ENCODE results near the gene COA3.
"Not testable (repeated sequence)": the region's sequence is repeated elsewhere in the genome, so short reads cannot be mapped to it uniquely, and the experiment has no call there.

The COA3 gene

DNA sequence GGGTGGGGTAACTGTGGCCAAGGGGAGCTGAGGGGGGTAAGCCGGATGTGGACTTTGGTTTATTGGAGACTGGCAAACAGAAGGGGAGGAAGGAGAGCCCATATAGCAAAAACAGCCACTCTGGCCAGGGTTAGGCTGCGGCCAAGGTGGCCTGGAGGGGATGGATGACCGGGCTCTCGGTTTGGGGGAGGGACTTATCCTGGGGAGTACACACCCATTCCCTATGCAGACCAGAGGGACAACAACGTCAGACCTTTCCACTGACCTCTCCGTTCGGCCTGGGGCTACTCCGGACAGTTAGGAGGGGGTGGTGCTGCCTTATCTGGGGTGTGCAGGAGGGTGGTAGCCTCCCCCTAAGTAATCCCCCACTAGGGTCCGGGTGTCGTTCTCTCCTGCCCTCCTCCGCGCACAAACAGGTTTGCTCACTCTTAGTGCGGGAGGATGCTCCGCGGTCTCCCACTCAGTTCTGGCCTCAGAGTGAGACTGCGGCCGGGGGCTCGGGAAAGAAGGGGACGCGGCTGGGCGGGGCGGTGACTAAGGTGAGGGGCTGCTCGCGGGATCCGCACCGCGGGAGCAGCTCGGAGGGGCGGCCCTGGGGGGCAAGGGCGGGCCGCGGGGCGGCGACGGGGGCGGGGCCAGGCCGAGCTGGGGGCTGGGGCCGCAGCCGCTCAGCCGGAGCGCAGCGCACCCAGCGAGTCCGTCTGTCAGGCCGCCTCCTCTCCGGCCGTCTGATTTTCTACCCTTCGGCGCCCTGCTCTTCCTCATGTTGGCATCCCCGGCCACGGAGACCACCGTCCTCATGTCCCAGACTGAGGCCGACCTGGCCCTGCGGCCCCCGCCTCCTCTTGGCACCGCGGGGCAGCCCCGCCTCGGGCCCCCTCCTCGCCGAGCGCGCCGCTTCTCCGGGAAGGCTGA lies 18.3 kb downstream of the COA3 start, which contains the start of gene WNK4:
Gene WNK4, plus strand, starts transcription at position 675 of the 915 bp plus-strand sequence. Its CDS starts 89 bp downstream, at position 764.
- Mint-ChIP-seq H3K27me3 (peaks cover 38% of the 10 kb centered on the region), H3K36me3 (ENCODE audit: low read depth) (peaks cover 34% of the 10 kb centered on the region), H3K4me3 (no peak within 1 kb of the TSS), H3K4me1 (ENCODE audit: low read depth) (peaks cover 21% of the 10 kb centered on the region), H3K27ac (no peak within 1 kb of the TSS), H3K9me3 (no peaks in the 10 kb centered on the region)

DNA sequence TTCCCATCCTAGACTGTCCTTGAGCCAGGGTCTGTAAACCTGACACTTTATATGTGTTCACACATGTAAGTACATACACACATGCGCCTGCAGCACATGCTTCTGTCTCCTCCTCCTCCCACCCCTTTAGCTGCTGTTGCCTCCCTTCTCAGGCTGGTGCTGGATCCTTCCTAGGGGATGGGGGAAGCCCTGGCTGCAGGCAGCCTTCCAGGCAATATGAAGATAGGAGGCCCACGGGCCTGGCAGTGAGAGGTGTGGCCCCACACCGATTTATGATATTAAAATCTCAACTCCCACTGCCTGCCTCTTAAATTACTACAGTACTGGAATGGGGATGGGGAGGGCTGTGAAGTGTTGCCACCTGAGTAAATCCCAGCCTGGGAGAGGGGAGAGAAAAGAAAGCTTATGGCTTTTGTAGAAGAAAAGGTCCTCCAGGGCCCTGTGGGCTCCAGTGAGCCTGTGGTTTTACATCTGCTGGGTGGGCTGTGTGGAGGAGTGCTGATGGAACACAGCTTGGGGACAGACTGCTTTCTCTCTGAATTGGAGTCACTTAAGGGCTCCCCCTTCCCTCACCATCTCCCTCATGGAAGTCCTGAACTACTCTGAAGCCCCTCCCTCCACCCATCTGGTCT lies 19.1 kb downstream of the COA3 start:
- peaks cover 23% of the 10 kb centered on the region for H3K4me1 Mint-ChIP-seq (ENCODE audit: low read depth)
- no peaks in the 10 kb centered on the region for H3K9me3 Mint-ChIP-seq
- no peak overlapping the region for H3K4me3 Mint-ChIP-seq
- peaks cover 41% of the 10 kb centered on the region for H3K36me3 Mint-ChIP-seq (ENCODE audit: low read depth)
- H3K27me3 Mint-ChIP-seq: peaks cover 31% of the 10 kb centered on the region
- H3K27ac Mint-ChIP-seq: no peak overlapping the region

DNA sequence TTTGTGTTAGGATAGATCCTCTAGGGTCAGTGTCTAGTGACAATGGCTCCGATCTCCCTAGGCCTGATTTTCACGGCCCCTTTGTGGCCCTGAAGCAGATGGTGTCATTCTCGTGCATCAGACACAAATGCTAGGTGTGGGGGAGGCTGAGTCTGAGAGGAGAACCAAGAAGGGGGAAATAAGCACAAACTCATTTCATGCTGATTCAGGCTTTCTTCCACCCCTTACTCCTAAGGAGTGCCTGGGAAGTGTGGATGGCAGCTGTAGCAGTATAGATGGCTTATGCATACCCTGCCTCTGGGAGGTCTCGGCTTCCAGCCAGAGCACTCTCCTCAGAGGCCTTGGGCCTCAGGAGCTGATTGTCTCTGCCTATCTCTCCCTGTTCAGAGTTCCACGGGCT lies 19.9 kb downstream of the COA3 start:
- peaks cover 23% of the 10 kb centered on the region for H3K27me3 Mint-ChIP-seq
- peaks cover 45% of the 10 kb centered on the region for H3K36me3 Mint-ChIP-seq (ENCODE audit: low read depth)
- H3K4me3 Mint-ChIP-seq: no peak overlapping the region
- H3K4me1 Mint-ChIP-seq (ENCODE audit: low read depth): peaks cover 27% of the 10 kb centered on the region
- H3K27ac Mint-ChIP-seq: no peak overlapping the region
- H3K9me3 Mint-ChIP-seq: no peaks in the 10 kb centered on the region

DNA sequence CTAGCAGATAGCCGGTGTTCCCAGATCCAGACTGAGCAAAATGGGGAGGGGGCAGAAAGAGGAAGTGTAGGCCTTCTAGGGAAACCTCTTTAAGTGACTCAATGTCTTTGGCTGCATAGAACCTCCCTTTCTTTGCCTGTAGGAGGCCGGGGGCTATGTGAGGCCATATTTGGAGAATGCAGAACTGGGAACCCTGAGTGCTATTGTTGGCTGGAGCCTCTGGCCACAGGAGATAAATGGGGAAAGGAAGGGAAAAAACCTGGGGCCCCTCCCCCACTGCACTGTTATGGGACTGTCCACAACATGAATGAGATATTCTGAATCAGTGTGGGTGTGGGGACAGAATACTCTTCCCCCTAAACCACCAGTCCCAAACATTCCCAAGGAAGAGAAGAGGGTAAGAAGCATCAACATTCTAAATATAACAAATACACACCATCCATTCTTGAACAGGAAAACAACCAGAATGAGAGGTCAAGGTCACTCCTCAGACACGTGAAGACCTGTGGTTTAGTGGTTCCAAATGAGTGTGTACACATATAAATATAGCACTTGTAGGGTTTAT lies 22.9 kb downstream of the COA3 start:
- peaks cover 35% of the 10 kb centered on the region for H3K4me1 Mint-ChIP-seq (ENCODE audit: low read depth)
- H3K27ac Mint-ChIP-seq: no peak overlapping the region
- peaks cover 45% of the 10 kb centered on the region for H3K36me3 Mint-ChIP-seq (ENCODE audit: low read depth)
- no peaks in the 10 kb centered on the region for H3K9me3 Mint-ChIP-seq
- H3K4me3 Mint-ChIP-seq: no peak overlapping the region
- H3K27me3 Mint-ChIP-seq: no peaks in the 10 kb centered on the region

DNA sequence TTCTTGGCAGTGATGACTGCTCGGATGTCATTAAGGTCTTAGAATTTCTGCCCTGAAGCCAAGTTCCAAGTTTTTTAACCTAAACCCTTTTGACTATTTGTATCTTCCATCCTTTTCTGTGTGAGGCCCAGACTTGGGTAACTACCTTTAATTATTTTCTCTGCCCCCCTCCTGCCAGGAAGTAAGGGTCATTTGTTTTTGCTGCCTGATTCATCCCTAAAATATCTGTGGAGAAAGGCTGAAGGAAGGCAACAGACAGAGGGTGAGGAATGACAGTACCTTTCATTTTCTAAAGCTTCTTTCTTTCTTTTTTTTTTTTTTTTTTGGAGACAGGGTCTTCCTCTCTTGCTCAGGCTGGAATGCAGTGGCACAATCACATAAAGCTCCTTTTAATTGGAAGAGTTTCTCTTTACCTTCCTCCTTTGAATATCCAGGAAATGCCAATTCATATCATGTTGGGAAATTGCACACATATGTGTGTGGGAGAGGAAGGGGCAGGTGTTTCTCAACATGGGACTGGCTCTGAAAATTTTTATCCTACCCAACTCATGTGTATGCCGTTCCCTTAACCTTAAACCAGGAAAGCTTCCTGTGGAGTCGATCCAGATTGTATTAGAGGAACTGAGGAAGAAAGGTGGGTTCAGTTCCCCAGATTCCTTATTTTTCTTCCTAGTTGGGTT lies 24.3 kb downstream of the COA3 start:
- Mint-ChIP-seq H3K36me3 (ENCODE audit: low read depth) (peaks cover 39% of the 10 kb centered on the region), H3K27me3 (no peaks in the 10 kb centered on the region), H3K9me3 (no peaks in the 10 kb centered on the region), H3K27ac (peak overlapping the region; percentile 96), H3K4me1 (ENCODE audit: low read depth) (peaks cover 35% of the 10 kb centered on the region), H3K4me3 (peak overlapping the region; percentile 100)

DNA sequence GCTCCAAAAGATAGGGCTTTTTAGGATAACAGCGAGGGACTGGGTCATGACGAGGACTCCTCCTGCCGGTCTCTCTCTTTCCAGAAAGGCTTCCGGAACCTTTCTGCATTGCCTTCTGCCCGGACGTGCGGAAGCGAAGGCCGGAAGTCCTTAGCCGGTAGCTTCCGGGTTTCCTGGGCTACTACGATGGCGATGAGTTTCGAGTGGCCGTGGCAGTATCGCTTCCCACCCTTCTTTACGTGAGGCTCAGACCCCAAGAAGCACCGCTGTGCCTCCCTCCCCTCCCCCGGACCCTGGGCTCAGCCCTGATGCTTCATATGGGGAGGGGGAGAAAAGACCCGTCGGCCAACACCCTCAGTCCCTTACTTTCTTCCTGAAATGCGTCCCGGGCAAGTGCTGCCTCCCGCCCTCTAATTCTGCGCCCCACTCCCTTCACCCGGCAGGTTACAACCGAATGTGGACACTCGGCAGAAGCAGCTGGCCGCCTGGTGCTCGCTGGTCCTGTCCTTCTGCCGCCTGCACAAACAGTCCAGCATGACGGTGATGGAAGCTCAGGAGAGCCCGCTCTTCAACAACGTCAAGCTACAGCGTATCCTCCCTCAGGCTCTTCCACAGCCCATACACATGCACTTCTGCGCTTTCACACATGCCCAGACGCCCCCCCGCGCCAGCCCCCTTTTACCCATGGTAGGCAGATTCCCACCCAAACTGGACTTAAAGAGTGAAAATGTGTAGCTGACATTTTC lies 25.0 kb downstream of the COA3 start, which contains the start of gene VPS25:
Gene VPS25, plus strand, starts transcription at position 160 of the 746 bp plus-strand sequence. Its CDS starts 27 bp downstream, at position 187.
- Mint-ChIP-seq H3K4me3 (peak within 1 kb of the TSS; percentile 100), H3K4me1 (ENCODE audit: low read depth) (peaks cover 35% of the 10 kb centered on the region), H3K27ac (peak within 1 kb of the TSS; percentile 96), H3K9me3 (no peaks in the 10 kb centered on the region), H3K36me3 (ENCODE audit: low read depth) (peaks cover 35% of the 10 kb centered on the region), H3K27me3 (peaks cover 5% of the 10 kb centered on the region)

DNA sequence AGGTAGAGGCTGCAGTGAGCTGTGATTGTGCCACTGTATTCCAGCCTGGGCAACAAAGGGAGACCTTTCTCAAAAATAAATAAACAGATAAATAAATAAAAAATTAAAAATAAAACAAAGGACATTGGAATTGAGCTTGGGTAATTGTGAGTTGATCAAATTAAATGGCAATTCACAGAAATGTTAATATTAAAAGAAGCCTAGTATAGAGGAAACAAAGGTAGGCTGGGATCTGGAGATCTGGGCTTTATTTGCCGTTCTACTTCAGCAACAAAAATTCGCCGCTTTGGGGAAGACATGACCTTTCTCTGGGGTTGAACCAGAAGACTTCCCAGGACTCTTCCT lies 25.6 kb downstream of the COA3 start:
- no peaks in the 10 kb centered on the region for H3K9me3 Mint-ChIP-seq
- peaks cover 30% of the 10 kb centered on the region for H3K36me3 Mint-ChIP-seq (ENCODE audit: low read depth)
- H3K27ac Mint-ChIP-seq: peak overlapping the region; percentile 96
- H3K4me1 Mint-ChIP-seq (ENCODE audit: low read depth): peaks cover 35% of the 10 kb centered on the region
- peaks cover 6% of the 10 kb centered on the region for H3K27me3 Mint-ChIP-seq
- H3K4me3 Mint-ChIP-seq: peak overlapping the region; percentile 100

DNA sequence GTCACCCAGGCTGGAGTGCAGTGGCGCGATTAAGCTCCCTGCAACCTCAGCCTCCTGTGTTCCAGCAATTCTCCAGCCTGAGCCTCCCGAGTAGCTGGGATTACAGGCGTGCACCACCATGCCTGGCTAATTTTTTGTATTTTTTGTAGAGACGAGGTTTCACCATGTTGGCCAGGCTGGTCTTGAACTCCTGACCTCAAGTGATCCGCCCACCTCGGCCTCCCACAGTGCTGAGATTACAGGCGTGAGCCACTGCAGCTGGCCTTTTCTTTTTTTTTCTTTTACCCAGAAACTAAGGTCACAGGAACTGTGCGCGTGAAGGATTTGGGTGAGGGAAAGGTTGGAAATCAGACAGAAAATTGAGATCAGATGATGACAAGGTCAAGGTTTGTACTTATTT lies 28.5 kb downstream of the COA3 start:
- H3K27me3 Mint-ChIP-seq: peaks cover 20% of the 10 kb centered on the region
- not testable (repeated sequence) for H3K4me3 Mint-ChIP-seq; H3K27ac Mint-ChIP-seq; H3K36me3 Mint-ChIP-seq (ENCODE audit: low read depth); H3K9me3 Mint-ChIP-seq
- peaks cover 30% of the 10 kb centered on the region for H3K4me1 Mint-ChIP-seq (ENCODE audit: low read depth)

DNA sequence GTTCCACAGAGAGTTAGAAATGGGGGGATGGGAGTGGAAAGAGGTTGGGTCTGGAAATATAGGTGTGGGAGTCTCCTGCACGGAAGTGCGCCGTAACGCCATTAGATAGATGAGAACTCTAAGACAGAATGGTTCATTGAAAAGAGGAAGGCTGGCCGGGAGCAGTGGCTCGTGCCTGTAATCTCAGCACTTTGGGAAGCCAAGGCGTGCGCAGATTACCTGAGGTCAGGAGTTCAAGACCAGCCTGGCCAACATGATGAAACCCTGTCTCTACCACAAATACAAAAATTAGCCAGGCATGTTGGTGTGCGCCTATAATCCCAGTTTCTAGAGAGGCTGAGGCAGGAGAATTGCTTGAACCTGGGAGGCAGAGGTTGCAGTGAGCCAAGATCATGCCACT lies 30.5 kb downstream of the COA3 start:
- Mint-ChIP-seq H3K27me3 (peaks cover 31% of the 10 kb centered on the region), H3K4me1 (ENCODE audit: low read depth) (peaks cover 10% of the 10 kb centered on the region)
- H3K9me3 Mint-ChIP-seq; H3K27ac Mint-ChIP-seq; H3K4me3 Mint-ChIP-seq; H3K36me3 Mint-ChIP-seq (ENCODE audit: low read depth): not testable (repeated sequence)

DNA sequence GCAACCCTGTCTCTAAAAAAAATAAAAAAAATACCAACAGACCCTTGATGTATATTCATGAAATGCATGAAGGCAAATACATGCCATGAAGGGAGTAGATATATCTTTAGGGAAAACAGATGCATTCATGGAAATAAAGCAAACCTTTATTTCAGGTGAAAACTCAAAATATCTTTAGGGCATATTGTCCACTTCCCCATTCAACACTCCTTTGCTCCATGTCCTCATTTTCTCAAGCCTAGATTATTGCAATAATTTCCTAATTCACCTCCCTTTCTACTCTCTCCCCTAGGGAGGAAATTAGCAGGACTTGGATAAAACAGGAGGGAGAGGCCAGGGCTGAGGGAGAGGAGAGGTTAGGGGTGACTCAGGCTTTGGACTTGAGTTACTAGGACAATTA lies 31.0 kb downstream of the COA3 start:
- Mint-ChIP-seq H3K4me3 (no peak overlapping the region), H3K9me3 (no peaks in the 10 kb centered on the region), H3K27me3 (peaks cover 36% of the 10 kb centered on the region), H3K36me3 (ENCODE audit: low read depth) (no peaks in the 10 kb centered on the region), H3K27ac (no peak overlapping the region), H3K4me1 (ENCODE audit: low read depth) (peaks cover 6% of the 10 kb centered on the region)

DNA sequence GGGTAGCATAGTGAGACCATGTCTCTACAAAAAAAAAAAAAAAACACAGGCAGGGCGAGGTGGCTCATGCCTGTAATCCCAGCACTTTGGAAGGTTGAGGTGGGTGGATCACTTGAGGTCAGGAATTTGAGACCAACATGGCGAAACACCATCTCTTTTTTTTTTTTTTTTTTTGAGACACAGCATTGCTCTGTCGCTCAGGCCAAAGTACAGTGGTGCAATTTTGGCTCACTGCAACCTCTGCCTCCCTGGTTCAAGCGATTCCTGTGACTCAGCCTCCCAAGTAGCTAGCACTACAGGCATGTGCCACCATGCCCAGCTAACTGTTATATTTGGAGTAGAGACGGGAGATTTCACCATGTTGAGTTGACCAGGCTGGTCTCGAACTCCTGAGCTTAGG lies 32.4 kb downstream of the COA3 start:
- no peaks in the 10 kb centered on the region for H3K9me3 Mint-ChIP-seq
- H3K4me3 Mint-ChIP-seq: no peak overlapping the region
- no peaks in the 10 kb centered on the region for H3K36me3 Mint-ChIP-seq (ENCODE audit: low read depth)
- H3K4me1 Mint-ChIP-seq (ENCODE audit: low read depth): no peaks in the 10 kb centered on the region
- H3K27ac Mint-ChIP-seq: no peak overlapping the region
- peaks cover 45% of the 10 kb centered on the region for H3K27me3 Mint-ChIP-seq

DNA sequence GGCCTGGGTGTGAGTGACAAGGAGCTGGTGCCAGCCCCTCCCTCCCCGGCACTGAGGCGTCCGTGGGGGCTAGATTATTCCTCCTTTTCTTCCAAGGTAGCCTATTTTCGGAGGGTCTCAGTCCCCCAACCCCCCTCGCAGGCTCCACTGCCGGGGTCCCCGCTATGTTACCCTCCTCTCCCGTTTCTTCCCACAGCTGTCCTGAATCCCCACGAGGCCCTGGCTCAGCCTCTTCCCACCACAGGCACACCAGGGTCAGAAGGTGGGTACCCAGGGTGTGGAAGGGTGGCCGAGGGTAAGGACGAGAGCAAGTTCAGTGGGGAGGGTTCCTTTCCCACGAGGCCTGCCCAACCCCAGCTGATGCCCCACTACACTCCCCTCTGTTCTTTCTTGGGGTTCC lies 36.9 kb downstream of the COA3 start:
- H3K9me3 Mint-ChIP-seq: no peaks in the 10 kb centered on the region
- H3K27me3 Mint-ChIP-seq: peaks cover 60% of the 10 kb centered on the region
- no peak overlapping the region for H3K27ac Mint-ChIP-seq
- H3K4me1 Mint-ChIP-seq (ENCODE audit: low read depth): peaks cover 10% of the 10 kb centered on the region
- no peaks in the 10 kb centered on the region for H3K36me3 Mint-ChIP-seq (ENCODE audit: low read depth)
- no peak overlapping the region for H3K4me3 Mint-ChIP-seq

DNA sequence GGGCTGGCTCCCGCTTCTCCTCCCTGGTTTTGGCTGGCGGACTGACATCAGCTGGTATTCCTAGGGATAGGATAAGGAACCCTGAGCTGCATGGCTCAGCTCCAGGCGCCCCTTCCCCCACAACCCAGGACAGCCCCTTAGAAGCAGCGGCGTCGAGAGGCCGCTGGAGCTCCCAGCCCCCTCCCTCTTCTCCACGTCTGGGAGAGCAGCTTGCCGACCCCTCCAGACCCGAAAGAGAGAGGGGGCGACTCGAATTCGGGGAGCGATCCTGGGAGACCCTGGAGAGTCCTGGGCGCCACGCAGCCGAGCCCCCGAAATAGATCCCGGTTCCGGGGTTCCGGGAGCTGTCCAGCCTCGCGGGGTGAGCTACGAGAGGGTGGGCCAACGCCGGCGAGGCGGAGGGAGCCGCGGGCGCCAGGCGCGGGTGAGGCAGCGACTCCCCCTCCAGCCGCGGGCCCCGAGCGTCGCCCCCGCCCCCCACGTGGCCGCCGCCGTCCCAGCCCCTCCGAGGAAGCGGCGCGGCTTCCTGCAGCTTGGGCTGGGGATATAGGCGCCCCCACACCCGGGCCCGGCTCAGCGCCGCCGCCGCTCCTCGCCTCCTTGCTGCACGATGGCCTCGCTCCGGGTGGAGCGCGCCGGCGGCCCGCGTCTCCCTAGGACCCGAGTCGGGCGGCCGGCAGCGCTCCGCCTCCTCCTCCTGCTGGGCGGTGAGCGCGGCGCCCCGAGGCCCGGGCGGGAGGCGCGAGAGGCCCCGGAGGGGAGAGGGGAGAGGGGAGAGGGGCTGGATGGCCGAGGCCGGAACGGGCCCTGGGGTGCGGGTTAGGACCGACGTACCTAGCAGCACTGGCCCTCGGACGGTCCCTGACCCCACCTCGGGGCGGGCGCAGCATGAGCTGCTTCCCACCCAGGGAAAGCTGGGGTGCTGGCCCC lies 37.6 kb downstream of the COA3 start, which contains the start of gene RAMP2:
Gene RAMP2, plus strand, starts transcription at position 576 of the 930 bp plus-strand sequence. Its CDS starts 35 bp downstream, at position 611.
- H3K4me1 Mint-ChIP-seq (ENCODE audit: low read depth): peaks cover 10% of the 10 kb centered on the region
- peak within 1 kb of the TSS; percentile 51 for H3K4me3 Mint-ChIP-seq
- H3K9me3 Mint-ChIP-seq: no peaks in the 10 kb centered on the region
- H3K36me3 Mint-ChIP-seq (ENCODE audit: low read depth): no peaks in the 10 kb centered on the region
- H3K27me3 Mint-ChIP-seq: peaks cover 65% of the 10 kb centered on the region
- H3K27ac Mint-ChIP-seq: no peak within 1 kb of the TSS

All from stimulated activated naive CD8-positive, alpha-beta T cell treated with anti-CD3 and anti-CD28 coated beads, Interleukin-15, Interleukin-2, amounts not matched to agents 100 ng/mL and 50 ng/mL, for 24 hours (primary cell).